Ovary (tissue), 3 donors: ENCODE measurements around the gene TNS3.

Experiments used
- CTCF ChIP-seq, 3 donors: fragments of 450-650 bp in 2 of 3; fragments of 200-600 bp in 1 of 3; IDR thresholded peaks; one replicate each; pipeline versions ENCODE4 v1.5.1 to v1.8.0; 2016 to 2022; ENCODE audit warnings: antibody characterized with exemption in 3 of 3, mild to moderate bottlenecking in 1 of 3
- EP300 ChIP-seq: sonication (generic); formaldehyde crosslinking; IDR thresholded peaks from one replicate; pipeline ENCODE4 v1.6.1; 2017; ENCODE audit warnings: antibody characterized with exemption
- POLR2A ChIP-seq: fragments of 450-650 bp; IDR thresholded peaks from one replicate; pipeline ENCODE4 v1.6.1; 2017; ENCODE audit warnings: antibody characterized with exemption, mild to moderate bottlenecking, moderate library complexity
- donor health status: DM: no; HTN: no; CAD: no.

- TF ChIP-seq CTCF (IDR thresholded peaks at IDR 0.05) (no peak), POLR2A (no peak), EP300 (no peak)
Observed at GRCh38 chr7:47368190-47368812, 213.6 kb downstream of the TNS3 start.
